GM19025 (cell line): ENCODE results near the gene SLC25A22.

Source experiments
- ATAC-seq: cut with Tn5 transposase; IDR thresholded peaks from one replicate; pipeline ENCODE4 v1.9.1; 2021; ENCODE audit warnings: mild to moderate bottlenecking, low read depth, moderate library complexity; ENCODE audit not compliant: unreplicated experiment

SLC25A22 gene

DNA sequence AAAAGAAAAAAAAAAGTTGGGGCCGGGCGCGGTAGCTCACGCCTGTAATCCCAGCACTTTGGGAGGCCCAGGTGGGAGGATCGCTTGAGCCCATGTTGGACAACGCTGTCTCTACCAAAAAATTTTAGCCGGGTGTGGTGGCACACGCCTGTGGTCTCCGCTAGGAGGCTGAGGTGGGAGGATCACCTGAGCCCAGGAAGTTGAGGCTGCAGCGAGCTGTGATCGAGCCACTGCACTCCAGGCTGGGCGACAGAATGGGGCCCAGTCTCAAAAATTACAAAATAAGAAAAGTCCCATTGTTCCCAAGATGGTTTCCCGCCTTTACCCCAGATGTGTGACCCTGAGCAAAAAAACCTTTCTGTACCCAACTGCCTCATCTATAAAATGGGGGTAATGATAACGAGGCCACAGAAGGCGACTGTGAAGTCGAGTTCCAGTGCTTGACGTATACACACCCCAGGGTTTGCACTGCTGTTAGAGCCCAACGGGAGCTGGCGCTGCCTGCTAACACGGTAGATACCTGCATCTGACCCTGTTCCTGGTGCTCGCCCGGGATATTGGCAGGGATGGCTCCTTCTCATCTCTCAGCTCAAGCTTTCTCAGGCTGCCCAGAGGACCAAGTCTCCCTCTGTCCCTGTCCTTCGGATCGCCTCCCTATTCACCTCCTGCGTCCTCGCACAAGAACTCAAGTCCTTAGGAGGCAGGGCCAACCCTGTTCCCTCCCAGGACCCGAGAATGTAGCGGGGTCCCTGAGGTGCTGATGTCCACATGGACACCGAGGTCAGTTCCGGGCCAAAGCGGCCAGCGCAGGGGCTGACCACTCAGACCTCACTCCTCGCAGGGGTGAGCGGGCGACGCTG lies 10.6 kb upstream of the SLC25A22 start:
- no peak for ATAC-seq

DNA sequence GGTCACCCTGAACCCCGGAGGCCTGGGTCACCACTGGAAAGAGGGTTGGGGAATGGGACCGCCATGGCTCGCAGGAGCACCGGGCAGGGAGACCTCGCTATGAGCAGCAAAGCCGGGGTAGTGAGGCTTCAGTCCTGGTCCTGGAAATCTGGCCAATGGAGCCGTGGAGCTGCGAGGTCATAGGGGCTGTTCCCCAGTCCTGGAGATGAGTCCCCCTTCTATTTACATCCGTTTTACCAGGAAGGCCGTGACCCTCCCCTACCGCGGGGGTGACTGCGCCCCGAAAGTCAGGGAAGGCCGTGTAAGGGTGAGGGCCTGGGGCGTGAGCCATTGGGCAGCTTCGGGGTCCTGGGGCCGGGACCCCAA lies 6.5 kb upstream of the SLC25A22 start:
- no peak for ATAC-seq

DNA sequence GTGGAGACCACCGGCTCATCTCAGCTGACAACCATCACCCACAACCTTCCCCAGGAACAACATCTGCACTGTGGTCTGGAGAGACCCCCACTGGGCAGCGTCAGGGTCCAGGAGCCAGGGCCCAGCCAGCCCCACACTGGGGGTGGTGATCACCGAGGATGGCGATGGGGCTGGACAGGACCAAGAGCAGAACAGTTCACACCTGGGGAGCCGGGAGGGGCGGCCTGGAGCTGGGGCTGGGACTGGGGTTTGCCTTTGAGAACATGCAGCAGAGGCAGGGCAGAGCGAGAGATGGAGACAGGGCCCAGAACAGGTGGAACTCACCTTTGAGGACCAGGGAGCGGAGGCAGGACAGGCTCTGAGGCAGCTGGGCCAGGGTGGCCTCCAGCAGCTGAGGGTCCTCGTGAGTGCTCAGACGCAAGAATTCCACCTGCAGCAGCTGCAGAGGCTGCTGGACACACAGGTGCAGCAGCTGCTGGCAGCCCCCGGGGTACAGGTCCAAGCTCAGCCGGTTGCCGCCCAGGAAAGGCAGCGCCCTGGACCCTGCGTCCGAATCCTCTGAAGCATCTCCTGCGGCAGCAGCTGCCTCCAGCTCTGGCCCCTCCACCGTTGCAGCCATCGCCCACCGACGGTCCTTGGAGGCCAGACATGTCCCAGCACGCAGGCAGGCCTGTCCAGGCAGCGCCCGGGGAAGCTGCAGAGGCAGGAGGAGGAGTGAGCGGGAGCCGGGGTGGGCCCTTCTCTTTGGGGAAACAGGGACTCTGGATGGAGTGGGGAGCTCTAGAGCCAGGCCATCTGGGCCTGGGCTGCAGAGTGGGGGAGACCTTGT lies 5.9 kb upstream of the SLC25A22 start:
- no peak for ATAC-seq

DNA sequence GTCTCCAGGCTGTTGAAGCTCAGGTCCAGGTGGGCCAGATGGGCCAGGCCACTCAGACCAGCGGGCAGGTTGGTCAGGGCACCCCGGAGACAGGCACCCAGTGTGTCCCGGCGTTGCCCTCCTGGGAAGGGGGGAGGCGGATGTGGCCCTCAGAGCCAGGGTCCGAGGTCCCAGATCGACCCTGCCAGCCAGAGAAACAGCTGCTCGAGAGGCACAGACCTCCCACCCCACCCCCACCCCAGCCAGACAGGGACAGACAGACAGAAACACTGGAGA lies 5.3 kb upstream of the SLC25A22 start:
- no peak for ATAC-seq

DNA sequence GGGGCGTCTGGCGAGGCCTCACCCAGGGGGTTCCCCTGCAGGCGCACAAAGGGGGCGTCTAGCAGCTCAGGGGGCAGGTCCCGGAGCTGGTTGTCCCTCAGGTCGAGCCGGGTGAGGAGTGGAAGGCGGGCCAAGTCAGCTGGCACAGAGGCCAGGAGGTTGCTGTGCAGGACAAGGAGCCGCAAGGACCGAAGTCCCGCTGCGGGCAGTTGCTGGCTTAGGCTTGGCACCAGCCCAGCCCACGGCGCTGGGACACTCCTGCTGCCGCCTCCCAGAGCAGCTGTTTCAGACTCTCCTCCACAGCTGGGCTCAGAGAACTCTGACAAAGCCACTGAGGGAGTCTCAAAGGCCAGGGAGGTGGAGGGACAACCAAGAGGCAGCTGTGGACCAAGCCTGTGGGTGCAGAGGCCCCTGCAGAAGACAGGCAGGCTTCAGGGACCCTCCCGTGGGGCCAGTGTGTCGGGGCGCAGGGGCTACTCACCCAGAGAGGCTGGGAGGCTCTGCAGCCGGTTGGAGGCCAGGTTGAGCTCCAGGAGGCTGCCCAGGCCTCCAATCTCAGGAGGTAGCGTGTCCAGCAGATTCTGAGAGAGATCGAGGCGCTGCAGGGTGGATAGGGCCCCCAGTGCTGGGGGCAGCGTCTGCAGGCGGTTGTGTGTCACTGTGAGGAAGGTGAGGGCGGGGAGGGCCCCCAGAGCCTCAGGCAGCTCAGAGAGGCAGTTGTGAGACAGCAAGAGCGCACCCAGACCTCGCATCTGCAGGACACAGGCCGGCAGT lies 4.8 kb upstream of the SLC25A22 start:
- ATAC-seq, result no peak

DNA sequence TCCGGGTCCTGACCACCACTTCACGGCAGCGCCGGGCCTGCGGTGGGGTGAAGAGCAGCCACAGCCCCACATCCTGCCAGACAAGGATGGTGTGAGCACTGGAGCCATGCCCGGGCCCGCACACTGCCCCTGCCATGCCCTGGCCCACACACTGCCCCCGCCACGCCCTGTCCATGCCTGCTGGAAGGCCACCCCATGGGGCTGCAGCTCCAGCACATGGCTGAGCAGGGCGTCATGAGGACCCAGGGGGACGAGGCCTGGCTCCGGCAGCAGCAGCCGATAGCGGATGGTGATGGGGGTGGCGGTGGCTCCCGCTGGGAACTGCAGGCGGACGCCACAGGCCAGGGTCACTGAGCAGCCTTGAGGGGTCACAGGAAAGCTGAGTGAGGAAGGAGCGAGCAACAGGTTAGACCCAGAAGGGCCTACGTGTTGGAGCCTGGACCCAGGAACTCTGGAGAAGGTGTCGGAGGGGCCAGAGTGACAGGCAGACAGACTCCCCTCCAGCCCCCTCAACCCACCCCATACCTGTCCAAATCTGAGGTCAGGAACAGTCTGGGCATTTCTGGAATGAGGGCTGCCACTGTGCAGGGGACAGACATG lies 4.0 kb upstream of the SLC25A22 start:
- no peak for ATAC-seq

DNA sequence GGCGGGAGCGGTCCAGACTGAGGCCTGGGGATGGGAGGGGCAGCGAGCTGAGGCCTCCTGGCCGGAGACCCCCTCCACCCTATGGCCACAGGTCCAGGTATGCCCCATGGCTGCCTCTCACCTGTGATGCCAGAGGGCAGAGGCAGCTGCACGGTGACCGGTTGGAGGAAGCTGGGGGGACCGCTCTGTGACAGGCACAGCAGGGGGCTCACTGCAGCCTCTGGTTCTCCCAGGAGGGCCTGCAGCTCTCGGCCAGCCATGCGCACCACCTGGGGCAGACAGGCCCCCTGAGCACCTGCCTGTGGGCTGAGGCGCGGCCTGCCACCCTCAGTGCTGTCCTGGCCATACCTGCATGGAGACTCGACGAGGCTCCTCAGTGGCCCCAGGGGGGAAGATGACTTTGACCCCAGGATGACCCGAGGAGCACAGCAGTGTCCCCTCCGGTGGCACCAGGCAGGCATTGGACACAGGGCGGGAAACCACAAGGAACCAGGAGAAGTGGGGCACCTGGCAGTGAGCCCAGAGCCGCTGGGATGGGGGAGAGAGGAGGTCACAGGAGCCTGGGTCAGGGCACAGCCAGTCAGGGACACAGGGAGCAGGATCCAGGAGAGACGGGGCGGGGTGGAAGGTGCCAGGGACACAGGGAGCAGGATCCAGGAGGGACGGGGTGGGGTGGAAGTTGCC lies 3.2 kb upstream of the SLC25A22 start:
- ATAC-seq, result no peak

DNA sequence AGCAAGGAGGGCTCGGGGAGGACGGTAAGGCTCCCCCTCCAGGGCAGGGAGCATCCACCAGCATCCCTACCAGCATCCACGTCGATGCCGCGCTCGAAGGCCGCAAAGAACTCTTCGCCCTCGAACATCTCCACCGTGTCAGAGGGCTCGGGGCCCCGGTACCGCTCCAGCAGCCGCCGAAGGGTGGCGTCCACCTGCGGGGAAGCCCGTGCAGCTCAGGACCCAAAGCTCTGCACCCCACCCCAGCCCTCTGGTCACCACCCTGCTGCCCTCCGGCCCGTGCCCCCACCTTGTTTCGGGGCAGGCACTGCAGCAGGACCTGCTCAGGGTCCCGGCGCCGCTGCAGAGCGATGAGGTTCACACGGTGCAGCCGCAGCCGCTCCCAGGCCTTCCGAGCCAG lies 2.4 kb upstream of the SLC25A22 start:
- ATAC-seq, result no peak

DNA sequence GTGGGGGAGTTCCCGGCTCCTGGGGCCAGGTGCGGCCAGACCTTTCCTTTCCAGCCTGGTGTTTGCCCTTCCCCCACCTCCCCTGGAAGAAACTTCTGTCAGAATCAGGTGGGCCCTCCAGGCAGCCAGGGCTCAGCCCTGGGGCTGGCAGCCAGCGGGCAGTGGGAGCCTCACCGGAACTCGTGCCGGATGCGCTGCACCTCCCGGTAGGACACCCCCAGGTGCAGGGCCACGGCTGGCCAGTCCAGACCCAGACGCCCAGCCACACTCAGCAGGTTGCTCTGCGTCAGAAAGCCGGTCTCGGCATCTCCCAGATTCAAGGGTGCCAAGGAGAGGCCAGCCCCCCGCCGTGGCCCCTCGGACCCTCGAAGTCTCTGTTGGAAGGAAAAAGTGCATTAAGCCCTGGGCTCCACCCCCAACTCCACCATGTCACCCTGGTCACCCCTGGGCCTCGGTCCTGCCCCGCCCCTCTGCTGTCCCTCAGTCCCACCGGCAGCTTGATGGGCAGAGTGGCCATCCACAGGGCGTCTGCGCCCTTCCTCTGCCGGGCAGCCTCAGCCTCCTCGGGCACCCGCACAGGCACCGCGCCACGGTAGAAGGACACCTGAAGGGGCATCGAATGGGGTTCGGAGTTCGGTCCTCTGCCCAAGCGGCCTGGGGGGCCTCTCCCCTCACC lies 1.7 kb upstream of the SLC25A22 start:
- no peak for ATAC-seq

DNA sequence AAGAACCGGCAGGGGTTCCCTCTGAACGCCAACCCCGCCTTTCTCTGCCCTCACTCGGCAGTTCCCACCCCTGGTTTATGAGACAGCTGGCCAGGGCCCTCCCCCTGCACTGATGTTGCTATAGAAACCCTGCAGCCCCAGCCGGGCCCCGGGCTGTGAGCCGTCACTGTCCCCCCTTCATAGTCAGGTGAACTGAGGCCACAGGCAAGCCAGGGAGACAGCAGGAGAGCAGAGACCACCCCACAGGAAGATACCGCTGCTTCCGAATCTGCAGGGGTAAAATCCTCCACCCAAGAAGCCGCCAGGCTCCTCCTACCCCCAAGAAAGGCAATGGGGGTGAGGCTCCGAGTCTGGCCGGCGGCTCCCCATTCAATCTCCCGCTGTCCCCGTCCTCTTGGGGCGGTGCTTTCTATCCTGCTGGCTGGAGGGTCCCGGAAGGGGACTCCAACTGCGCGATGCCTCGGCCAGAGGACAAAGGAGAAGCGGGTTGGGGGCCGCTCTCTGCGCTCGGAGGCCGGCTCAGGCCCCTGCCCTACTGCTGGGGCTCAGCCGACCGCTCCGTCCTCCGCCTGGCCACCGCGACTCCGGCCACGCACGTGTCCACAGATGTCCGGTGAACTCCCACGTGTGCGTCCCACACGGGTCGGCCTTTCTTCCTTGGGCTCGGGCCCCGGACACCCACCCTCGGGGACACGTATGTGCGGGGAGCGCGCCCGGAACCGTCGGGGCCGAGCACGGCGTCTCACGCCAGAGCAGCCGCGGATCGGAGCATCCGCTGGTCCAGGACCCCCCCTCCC lies 587 bp downstream of the SLC25A22 start:
- ATAC-seq, result peak; percentile 38

DNA sequence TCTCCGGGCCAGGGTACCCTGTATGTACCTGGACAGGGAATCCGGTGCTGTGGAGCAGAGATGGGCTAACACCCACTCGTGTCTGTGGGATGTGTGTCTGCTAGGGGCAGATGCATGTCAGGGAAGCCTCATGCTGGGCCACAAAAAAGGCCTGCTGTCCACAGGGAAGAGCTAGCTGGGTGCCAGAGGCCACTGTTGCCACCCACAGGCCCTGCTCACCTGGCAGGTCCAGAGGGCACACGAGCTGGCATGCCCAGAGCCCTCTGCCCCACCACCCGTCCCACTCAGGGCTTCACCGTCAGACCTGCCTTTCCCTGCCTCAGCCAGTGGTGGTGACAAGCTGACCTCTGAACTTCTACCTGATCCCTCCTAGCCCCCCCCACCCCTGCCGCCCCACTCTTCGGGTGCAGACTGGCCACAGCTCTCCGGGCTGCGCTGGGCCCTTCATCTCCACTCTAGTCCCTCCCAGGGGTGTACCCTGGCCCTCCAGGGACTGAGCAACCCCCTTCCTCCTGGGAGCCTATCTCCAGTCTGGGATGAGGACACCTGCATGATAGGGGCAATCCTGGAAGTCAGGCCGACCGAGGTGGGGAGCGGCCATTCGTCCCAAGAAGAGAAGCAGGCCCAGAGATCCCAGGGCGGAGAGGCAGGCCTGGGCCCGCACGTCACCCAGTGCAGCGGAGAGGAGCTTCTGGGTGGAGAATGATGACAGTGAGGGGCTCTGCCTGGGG lies 1.4 kb downstream of the SLC25A22 start:
- ATAC-seq, result no peak

DNA sequence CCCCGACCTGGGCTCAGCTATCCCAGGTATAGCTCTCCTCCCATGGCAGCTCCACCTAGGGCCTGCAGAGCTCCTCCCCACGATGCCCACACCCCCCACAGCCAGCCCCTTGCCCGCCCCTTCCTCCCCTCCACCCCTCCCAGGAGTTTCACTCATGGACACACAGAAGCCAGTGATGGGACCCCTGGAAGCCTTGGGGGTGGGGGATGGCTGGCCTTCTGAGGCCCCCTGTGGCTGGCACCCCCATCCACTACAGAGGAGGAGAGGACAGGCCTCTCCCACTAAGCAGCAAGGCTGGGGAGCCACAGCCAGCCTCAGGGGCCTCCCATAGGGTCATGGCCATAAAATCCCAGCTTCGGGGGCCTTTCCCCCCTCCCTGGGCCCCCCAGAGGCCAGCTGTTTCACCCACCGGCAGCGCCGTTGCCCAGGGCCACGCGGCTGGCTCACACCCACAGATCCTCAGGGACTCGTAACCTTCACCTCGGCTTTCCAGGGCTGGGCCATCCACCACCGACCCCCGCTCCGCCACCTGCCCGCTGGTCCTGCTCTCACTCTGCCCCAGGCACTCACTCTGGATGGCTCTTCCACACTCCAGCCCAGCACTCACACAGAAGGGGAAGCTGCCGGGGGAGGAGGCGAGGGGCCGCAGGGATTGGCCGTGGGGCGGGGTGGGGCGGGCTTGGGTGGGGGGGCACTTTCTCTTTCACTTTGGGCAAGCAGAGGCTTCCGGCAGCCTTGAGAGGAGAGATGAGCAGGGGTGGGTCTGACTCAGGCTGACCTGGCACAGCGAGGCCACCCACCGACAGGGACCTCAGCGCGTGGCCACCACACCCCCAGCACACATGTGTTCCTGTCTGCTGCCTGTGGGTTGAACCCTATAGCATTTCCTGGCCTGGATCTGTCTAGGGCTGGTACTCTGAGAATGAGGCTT lies 2.2 kb downstream of the SLC25A22 start:
- ATAC-seq, result no peak

DNA sequence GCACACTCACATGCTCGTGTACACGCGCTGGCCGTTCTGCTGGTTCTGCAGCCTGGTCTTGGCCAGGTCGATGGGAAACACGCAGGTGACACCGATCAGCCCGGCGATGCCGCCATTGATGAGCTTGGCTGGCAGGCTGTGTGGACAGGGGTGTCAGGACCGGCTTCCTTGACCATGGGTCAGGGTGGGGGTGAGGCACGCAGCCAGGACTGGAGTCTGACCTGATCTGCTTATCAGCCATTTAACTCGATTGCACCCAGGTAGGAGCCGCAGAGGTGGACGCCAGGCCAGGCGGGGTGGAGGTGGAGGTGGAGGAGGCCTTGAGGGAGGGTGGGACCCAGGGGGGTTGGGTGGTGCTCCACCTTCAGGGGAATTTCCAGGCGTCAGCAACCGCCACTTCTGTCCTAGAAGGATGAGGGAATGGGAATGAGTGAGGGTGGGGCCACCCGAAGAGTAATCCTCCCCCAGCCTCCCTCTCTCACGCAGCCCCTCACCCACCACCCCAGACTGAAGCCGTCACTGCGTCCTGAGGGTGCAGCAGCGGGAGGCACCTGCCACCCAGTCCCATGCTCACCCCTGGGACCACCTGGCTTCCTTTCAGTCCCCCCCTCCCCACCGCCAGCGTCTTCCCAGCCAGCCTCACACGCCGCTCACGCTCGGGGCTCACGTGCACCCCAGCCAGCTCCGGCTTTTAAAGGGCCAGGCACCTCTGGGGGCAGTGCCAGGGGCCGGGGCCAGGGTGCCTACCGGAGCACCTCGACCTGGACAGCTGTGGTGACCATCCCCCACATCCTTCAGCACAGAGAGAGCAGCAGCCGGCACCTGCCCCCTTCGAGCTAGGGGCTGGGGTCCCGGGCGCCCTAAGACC lies 3.1 kb downstream of the SLC25A22 start:
- no peak for ATAC-seq

DNA sequence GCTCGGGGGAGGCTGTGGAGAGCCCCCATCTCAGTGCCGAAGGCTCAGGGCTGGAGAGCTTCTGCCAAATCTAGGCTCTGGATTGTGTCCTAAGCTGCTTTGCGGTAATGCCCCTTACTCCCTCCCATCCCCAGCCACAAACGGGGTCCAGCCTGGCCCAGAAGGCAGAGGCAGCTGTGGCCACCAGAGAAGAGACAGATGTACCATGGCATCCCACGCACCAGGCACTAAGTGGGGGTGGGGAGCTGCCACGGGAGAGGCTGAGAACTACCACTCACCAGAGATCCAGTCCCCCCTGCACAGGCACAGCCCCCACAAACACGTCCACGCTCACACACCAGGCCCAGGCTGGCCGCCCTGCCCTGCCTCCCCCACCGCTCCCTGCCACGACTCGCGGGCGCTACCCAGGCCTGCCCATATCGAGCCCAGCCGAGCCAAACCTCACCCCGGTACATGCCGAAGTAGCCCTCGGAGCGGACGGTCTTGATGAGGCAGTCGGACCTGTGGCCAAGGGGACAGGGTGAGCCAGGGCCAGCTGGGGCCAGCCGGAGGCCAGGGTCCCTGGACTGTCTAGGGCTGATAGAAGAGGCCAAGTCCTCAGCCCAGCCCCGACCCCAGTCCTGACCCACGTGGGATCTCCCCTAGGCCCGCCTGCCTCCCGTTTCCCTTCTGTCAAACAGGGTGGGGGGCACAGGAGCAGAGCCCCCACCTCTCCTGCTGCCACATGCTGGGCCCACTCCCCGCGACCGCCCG lies 3.9 kb downstream of the SLC25A22 start:
- no peak for ATAC-seq

DNA sequence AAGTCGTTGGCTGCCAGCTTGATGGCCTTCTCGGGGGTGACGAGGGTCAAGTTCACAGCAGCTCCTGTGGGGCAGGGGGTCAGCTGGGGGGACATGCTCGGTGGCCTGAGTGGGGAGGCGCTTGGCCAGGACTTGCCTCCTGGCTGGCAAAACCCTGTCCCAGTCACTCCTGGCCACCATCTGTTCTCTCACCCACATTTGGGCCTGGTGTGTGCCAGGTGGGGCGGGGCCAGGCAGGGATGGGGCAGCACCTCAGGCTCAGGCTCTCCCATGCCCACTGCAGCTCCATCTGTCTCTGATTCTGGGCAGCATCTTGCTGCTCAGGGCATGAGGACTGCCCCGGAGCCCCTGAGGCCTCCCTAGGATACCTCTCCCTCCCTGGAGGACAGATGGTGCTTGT lies 4.5 kb downstream of the SLC25A22 start:
- no peak for ATAC-seq

DNA sequence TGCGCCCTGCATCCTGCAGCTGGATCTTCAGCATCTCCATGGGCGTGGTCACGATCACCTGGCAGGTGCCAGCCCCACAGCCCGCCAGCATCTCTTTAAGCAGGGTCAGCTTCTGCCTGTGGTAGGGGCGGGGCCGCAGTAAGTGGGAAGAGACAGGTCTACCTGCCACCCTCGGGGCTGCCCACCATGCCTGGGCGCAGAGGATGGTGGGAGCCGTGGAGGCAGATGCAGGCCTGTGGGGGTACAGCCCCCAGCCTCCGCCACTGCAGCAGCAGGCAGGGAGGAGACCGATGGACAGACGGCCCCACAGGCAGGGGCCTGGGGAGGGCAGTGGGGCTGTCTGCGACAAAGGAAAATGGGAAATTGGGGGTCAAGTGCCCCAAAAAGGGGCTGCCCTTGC lies 5.2 kb downstream of the SLC25A22 start:
- no peak for ATAC-seq
